HPDE6-E6E7 (cell line): Measurements from ENCODE around the gene MORN1.

Experiments
- DNase-seq: peaks from one replicate; pipeline ENCODE4 v3.0.0; 2011; ENCODE audit warnings: missing footprints; ENCODE audit errors: extremely low spot score

Gene MORN1

DNA sequence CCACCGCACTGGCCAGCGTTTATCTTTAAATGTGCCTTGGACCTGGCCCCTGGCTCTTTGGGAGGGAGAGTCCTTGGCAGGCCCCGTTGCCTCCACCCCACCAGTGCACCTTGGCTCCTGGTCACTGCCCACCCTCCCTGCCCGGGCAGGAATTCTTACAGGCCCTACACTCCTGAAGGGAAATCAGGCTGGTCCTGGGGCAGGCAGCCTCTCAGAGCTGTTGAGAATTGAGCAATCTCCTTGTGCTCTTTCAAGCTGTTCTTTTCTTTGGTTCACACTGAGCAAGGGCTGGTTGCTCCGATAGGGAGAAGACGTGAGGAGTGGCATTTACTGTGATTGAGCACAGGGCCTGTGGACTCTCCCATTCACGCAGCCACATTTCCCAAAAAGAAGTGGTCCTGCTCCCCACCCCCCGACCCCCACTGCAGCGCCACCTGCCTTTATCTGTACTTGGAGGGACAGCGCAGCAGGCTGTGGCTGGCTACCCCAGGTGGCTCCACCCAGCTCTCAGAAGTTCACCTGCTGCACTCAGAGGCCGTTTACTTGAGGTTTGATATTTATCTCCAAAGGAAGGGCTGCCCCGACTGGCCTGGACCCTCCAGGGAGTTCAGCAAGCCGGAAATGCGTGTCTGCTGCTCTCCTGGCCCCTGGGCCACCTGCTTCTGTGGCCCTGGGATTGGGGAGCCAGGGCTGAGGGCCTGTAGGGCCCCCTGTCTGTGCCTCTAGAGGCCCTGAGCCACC is 115.4 kb downstream of the MORN1 start:
- no peak for DNase-seq

DNA sequence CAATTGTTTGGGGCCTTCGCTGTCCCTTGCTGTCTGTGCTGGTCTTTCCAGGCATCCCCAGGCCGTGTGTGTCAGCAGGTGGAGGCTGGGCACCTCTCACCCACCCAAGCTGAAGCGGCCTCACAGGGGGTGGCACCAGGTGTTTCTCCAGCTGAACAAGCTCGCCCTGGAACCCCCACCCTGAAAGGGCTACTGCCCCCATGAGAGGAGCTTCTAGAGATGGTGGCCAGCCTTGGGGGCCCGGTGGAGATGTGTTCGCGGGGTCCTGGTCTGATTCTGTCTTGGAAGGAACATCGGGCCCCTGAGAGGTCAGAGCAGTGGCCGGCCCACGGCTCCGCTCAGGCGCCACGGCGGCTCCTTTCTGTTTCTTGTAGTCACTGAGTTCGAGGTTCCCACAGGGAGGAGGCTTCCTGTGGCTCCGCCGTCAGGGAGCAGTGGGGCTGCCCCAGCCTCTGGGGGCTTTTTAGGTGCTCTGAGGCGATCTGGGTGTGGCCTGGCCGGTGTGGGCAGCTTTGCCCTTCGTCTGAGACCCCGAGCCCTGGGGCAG is 116.4 kb downstream of the MORN1 start:
- DNase-seq: no peak

DNA sequence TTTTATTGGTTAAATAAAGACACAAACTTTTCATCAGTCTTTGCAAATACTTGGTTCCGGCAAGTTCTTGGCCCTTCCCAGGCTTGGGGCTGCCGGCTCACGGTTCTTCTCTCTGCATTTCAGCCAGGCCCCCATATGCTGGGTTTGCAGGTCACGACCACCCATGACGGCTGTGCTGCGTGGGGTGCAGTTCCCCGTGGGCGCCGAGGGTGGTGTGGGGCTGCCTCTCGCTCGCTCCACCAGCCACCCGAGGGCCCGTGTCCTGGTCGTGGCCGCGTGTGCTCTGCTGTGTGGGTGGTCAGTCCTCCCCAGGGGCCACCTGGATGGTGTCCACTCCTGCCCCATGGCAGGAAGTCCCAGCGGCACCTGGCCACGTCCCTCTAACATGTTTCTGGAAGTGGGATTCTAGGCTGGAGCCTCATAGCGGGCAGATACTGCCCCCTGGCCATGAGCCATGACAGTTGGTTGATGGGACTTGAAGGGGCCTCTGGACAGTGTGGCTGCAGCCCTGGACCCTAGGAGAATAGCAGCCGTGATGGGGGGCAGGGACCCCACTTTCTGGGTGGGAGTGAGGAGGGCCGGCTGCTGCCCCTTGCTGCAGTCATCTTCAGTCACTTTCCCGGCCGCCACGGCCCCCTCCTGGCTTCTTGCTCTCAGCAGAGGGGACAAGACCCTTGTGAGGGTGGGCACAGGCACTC is 117.0 kb downstream of the MORN1 start:
- DNase-seq: no peak

DNA sequence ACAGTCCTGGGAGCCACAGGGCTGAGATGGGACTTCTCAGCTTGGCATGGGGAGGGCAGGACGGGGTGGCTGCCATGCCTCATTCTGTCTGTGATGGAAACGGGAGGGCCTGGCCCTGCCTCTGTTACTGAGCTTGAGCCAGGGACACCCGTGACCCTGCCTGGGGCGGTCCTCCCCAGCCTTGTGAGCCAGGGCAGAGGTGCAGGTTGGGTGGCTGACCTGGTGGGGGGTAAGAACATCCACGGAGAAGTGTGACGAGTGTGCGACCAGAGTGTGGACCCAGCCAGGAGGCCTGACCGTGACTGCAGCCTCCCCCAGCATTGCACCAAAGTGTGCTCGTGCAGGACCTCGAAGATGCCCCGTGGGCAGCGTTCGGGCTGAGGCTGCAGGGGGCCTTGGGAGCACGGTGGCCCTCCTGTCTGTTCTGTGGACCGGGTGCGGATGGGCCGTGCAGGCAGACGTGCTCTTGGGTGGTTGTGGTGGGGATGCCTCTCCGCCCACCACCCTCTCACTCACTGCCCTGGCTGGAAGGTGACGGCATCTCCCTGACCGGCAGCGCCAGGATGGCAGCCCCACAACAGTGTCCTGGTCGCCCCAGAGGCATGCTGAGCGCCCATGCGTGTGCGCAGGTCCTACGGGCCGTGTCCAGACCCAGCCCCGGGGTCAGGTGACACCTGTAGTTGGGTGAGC is 117.8 kb downstream of the MORN1 start:
- no peak for DNase-seq

DNA sequence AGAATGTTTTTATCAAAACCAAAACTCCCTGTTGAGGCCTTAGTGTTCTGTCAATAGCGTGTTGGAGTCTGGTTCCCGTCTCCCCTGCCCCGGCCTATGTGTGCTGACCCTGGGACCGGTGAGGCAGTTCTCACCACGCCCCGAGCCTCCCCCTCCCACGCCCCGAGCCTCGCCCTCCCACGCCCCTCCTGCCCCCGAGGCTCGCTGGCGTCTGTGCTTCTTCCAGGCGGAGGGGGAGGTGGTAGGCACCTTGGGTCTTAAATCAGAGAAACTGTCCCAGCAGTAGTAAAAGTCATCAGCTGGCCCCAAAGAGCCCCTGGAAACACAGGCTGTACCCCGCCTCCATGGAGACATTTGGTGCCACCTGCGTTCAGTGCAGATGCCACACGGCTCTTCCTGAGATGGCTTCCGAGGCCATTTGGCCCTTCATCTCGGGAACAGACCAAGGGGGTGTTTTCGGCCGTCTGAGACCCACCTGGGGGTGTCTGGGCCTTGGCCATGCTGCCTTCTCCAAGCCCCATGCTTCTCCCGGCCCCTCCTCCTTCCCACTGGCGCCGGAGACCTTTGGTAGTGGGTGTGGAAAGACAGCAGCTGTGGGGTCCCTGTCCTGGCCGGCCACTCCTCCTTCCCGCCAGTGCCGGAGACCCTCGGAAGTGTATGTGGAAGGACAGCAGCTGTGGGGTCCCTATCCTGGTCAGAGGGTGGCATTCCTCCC is 118.5 kb downstream of the MORN1 start:
- no peak for DNase-seq

DNA sequence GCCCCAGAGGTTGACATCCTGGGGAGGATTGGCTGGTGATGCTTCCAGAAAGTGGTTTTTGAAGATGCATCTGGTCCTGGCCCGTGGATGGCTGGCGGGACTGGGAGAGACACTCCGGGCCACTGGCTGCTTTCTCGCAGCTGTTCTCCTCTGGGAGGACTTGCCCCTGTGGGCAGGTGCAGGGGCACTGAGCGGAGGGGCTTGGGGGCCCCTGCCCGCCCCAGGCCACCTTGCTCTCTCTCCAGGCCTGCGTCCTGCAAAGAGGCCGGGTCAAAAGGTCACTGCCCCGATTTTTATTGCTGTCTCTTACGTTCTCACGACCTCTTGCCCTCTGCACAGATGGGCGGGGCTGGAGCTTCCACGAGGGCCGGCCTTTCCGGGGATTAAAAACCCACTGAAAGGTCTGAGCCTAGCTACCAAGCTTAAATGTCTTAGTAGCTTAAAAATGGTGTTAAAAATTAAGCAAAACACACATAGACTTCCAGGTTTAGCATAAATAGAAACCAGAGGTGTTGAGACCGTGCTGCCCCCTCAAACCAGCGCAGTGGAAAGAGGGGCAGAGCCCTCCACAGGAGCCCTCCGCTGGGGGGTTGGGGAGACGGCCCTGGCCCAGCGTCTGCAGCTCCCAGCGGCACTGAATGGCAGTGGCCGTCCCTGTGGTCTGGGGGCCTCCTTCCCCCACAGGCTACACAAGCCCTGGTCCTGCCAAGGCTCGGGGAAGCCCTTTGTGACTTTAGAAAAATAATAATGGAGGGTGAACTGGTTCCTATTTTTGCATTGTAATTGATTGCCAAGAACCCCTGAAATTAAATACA is 119.3 kb downstream of the MORN1 start:
- no peak for DNase-seq
